ENCODE measurements around the gene VCPKMT. TPM values are rescaled to one million over a fixed set of nuclear protein-coding genes. Genes with fewer than 3 reads are reported as not detected.

The VCPKMT gene
- total and polyA plus RNA-seq, 8 donors: 2.8 to 13.3 (median 3.0) TPM

DNA sequence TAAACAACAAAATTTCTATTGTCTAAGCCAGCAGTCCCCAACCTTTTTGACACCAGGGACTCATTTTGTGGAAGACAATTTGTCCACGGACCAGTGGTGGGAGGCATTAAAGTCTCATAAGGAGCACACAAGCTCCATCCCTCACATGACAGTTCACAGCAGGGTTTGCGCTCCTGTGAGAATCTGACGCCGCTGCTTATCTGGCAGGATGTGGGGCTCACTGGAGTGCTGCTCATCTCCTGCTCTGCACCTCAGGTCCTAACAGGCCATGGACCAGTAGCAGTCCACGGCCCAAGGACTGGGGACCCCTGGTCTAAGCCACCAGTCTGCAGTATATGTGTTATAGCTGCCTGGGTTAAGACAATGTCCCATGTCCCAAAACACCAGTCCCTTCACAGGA is 27.2 kb downstream of the VCPKMT start:
- no peak for DNase-seq
- Histone ChIP-seq H3K9me3 (no peaks in the 10 kb centered on the region), H3K27me3 (no peaks in the 10 kb centered on the region), H3K27ac (no peak overlapping the region), H3K36me3 (no peaks in the 10 kb centered on the region), H3K4me3 (no peak overlapping the region), H3K4me1 (no peaks in the 10 kb centered on the region)
- TF ChIP-seq, protein P1, sequence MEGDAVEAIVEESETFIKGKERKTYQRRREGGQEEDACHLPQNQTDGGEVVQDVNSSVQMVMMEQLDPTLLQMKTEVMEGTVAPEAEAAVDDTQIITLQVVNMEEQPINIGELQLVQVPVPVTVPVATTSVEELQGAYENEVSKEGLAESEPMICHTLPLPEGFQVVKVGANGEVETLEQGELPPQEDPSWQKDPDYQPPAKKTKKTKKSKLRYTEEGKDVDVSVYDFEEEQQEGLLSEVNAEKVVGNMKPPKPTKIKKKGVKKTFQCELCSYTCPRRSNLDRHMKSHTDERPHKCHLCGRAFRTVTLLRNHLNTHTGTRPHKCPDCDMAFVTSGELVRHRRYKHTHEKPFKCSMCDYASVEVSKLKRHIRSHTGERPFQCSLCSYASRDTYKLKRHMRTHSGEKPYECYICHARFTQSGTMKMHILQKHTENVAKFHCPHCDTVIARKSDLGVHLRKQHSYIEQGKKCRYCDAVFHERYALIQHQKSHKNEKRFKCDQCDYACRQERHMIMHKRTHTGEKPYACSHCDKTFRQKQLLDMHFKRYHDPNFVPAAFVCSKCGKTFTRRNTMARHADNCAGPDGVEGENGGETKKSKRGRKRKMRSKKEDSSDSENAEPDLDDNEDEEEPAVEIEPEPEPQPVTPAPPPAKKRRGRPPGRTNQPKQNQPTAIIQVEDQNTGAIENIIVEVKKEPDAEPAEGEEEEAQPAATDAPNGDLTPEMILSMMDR (IDR thresholded peaks at IDR 0.05): no peak
- 90 to 92% methylated on average over 5 of the region's 5 CpGs for WGBS, 2 donors
- no peak for ATAC-seq
- FAIRE-seq: no peak
- intact Hi-C loops (cut with DNase I): no loop called here

DNA sequence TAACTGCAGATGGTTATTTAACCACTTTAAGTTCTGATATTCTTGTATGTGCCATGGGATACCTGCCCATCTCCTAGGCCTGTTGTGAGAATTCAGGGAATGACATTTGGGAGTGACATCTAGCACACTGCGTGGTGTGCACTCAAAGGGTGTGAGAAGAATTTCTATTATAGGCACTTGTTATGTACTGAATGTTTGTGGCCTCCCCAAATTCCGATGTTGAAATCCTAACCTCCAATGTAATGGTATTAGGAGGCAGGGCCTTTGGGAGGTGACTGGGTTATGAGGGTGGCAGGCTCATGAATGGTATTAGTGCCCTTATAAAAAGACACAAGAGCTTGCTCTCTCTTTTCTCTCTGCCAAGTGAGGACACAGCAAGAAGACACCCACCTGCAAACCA is 27.6 kb downstream of the VCPKMT start:
- TF ChIP-seq, protein P1 (IDR thresholded peaks at IDR 0.05): no peak
- DNase-seq (no peak), FAIRE-seq (no peak), ATAC-seq (no peak)
- 74 to 89% methylated on average over 2 of the region's 2 CpGs for WGBS, 2 donors
- Histone ChIP-seq H3K4me1 (no peaks in the 10 kb centered on the region), H3K9me3 (no peaks in the 10 kb centered on the region), H3K36me3 (no peaks in the 10 kb centered on the region), H3K27ac (no peak overlapping the region), H3K4me3 (no peak overlapping the region), H3K27me3 (no peaks in the 10 kb centered on the region)
- intact Hi-C loops (cut with DNase I): no loop called here

DNA sequence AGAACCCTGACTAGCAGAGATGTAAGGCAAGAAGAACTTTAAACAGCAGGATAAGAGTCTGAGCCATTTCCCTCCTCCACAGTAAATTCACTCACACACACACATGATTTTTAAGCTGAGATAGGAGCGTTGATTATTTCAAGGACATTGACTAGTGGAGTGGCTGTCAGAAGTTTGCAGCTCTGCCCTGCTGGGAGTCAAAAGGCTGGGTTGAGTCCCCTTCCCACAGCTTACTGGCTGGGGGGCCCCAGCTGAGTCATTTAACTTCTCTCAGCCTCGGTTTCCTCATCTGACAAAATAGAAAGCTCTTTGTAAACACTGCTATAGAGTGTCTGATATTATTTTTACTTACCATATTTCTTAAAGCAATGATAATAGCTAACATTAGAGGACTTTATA is 28.3 kb downstream of the VCPKMT start:
- no peak overlapping the region for H3K27ac ChIP-seq
- TF ChIP-seq, protein P1 (IDR thresholded peaks at IDR 0.05): no peak
- no peak for FAIRE-seq

DNA sequence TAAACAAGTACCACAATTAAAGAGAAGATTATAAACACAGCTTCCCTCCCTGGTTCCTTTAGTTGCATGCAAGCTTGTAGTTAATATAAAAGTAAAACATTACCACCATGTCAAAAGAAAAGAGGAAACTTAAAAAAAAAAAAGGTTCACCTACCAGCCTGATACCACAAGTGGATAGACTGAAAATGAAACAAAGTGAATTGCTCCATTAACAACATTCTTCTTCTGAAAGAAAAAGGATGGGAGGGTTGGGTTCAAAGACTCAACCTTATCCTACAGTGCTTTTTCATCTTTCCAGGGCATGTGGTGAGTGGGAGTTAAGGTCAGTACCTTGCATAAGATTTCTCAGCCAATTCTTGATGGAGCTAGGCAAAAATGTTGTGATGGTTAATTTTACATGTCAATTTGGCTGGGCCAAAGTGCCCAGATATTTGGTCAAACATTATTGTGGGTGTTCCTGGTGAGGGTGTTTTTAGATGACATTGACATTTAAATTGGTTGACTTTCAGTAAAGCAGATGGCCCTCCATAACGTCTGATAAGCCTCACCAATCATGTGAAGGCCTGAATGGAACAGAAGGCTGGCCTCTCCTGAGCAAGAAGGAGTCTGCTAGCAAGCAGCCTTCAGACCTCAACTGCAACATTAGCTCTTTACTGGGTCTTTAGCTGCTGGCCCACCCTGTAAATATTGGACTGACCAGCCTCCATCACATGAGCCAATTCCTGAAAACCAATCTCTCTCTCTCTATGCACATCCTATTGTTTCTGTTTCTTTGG is 28.8 kb downstream of the VCPKMT start:
- ATAC-seq: no peak
- TF ChIP-seq, protein P1 (IDR thresholded peaks at IDR 0.05): no peak
- DNase-seq: no peak
- Histone ChIP-seq H3K4me1 (no peaks in the 10 kb centered on the region), H3K27me3 (no peaks in the 10 kb centered on the region), H3K4me3 (no peak overlapping the region), H3K27ac (no peak overlapping the region), H3K36me3 (no peaks in the 10 kb centered on the region), H3K9me3 (no peaks in the 10 kb centered on the region)
- WGBS, 2 donors: 53 to 71% methylated on average over 1 of the region's 1 CpG
- intact Hi-C loops (cut with DNase I): no loop called here
- no peak for FAIRE-seq

More for the DNA sequence above, 28.3 kb downstream of the VCPKMT start:
- no peaks in the 10 kb centered on the region for H3K4me1 ChIP-seq
- WGBS, 2 donors: 52 to 53% methylated on average over 2 of the region's 2 CpGs
- intact Hi-C loops (cut with DNase I): no loop called here
- no peak for ATAC-seq
- H3K36me3 ChIP-seq: no peaks in the 10 kb centered on the region
- H3K27me3 ChIP-seq: no peaks in the 10 kb centered on the region
- H3K9me3 ChIP-seq: no peaks in the 10 kb centered on the region
- no peak overlapping the region for H3K4me3 ChIP-seq
- no peak for DNase-seq

DNA sequence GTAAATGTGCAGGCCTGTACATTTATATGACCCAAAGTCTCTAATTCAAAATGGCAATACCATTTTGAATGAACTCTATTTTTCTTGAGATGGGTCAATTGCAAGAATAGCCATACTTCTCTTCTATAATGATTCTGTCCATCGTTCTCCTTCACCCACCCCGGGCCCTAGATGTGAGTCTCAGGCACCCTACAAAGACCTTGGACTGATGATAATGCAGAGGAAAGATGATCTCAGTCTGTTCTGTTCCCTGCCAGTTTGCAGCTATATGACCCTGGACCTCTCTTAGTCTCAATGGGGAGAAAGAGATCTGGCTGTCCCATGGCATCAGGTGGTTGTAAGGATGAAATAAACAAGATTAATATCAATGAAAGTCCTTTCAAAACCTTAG is 30.1 kb downstream of the VCPKMT start:
- Histone ChIP-seq H3K4me3 (no peak overlapping the region), H3K9me3 (no peaks in the 10 kb centered on the region), H3K27ac (no peak overlapping the region), H3K36me3 (no peaks in the 10 kb centered on the region), H3K27me3 (no peaks in the 10 kb centered on the region), H3K4me1 (no peaks in the 10 kb centered on the region)
- 87% methylated on average over 2 of the region's 2 CpGs for WGBS, 2 donors
- intact Hi-C loops (cut with DNase I): no loop called here
- no peak for FAIRE-seq
- ATAC-seq: no peak
- no peak for DNase-seq
- TF ChIP-seq, protein P1 (IDR thresholded peaks at IDR 0.05): no peak
